H9 (cell line): Measurements from ENCODE around the gene SLC35B4. TPM values are rescaled to one million over a fixed set of nuclear protein-coding genes. Genes with fewer than 3 reads are reported as not detected.

ENCODE experiments used
- DNase-seq: peaks from one replicate; pipeline ENCODE4 v3.0.0-alpha.2; 2017
- H2AFZ ChIP-seq: one replicate; pipeline ENCODE4 v1.6.1; 2013; ENCODE audit warnings: mild to moderate bottlenecking, low read length, control low read depth, moderate library complexity
- H2AK5ac ChIP-seq: 2 replicates; pipeline ENCODE4 v1.6.1; 2013; ENCODE audit warnings: low read length, control low read depth, mixed read lengths; ENCODE audit not compliant: insufficient read length
- H2BK120ac ChIP-seq: one replicate; pipeline ENCODE4 v1.6.1; 2013; ENCODE audit warnings: low read depth, mild to moderate bottlenecking, low read length, control low read depth, inconsistent platforms; ENCODE audit not compliant: poor library complexity, severe bottlenecking
- H2BK12ac ChIP-seq: 2 replicates; pipeline ENCODE4 v1.6.1; 2013; ENCODE audit warnings: low read length, control low read depth, mixed read lengths, low read depth; ENCODE audit not compliant: insufficient read length
- H2BK15ac ChIP-seq: 2 replicates; pipeline ENCODE4 v1.6.1; 2013; ENCODE audit warnings: low read depth, low read length, control low read depth
- H2BK20ac ChIP-seq: one replicate; pipeline ENCODE4 v1.6.1; 2013; ENCODE audit warnings: low read depth, mild to moderate bottlenecking, low read length, control low read depth, inconsistent platforms; ENCODE audit not compliant: poor library complexity, severe bottlenecking
- H2BK5ac ChIP-seq: 2 replicates; pipeline ENCODE4 v1.6.1; 2013; ENCODE audit warnings: low read length, control low read depth, mixed read lengths; ENCODE audit not compliant: insufficient read length
- H3K14ac ChIP-seq: 2 replicates; pipeline ENCODE4 v1.6.1; 2013; ENCODE audit warnings: low read length, control low read depth; ENCODE audit not compliant: insufficient read depth
- H3K18ac ChIP-seq: 2 replicates; pipeline ENCODE4 v1.6.1; 2013; ENCODE audit warnings: low read depth, mild to moderate bottlenecking, mixed read lengths, low read length, control low read depth; ENCODE audit not compliant: insufficient read length
- H3K23ac ChIP-seq: 2 replicates; pipeline ENCODE4 v1.6.1; 2013; ENCODE audit warnings: low read length, control low read depth, mixed read lengths, low read depth; ENCODE audit not compliant: insufficient read length
- H3K23me2 ChIP-seq: 2 replicates; pipeline ENCODE4 v1.6.1; 2013; ENCODE audit warnings: low read depth, mild to moderate bottlenecking, mixed read lengths, low read length, control low read depth; ENCODE audit not compliant: insufficient read length, poor library complexity, severe bottlenecking
- H3K27ac ChIP-seq: 2 replicates; pipeline ENCODE4 v1.5.1; 2013; ENCODE audit warnings: low read length, control low read depth, mixed read lengths, low read depth; ENCODE audit not compliant: insufficient read length
- H3K27me3 ChIP-seq: 2 replicates; pipeline ENCODE4 v1.6.1; 2013; ENCODE audit warnings: low read length, control low read depth, inconsistent platforms; ENCODE audit not compliant: insufficient read depth
- H3K4ac ChIP-seq: 2 replicates; pipeline ENCODE4 v1.6.1; 2013; ENCODE audit warnings: low read depth, mild to moderate bottlenecking, control low read depth, inconsistent platforms, low read length, moderate library complexity
- H3K4me1 ChIP-seq: 2 replicates; pipeline ENCODE4 v1.6.1; 2013; ENCODE audit warnings: low read length, control low read depth, inconsistent platforms; ENCODE audit not compliant: insufficient read depth
- H3K4me2 ChIP-seq: 2 replicates; pipeline ENCODE4 v1.6.1; 2013; ENCODE audit warnings: low read length, control low read depth, mixed read lengths; ENCODE audit not compliant: insufficient read length, insufficient read depth
- H3K56ac ChIP-seq: 2 replicates; pipeline ENCODE4 v1.6.1; 2013; ENCODE audit warnings: low read depth, mild to moderate bottlenecking, mixed read lengths, low read length, control low read depth; ENCODE audit not compliant: insufficient read length
- H3K79me1 ChIP-seq: 2 replicates; pipeline ENCODE4 v1.6.1; 2013; ENCODE audit warnings: low read depth, mild to moderate bottlenecking, moderate library complexity, low read length, control low read depth, inconsistent platforms; ENCODE audit not compliant: insufficient read depth, poor library complexity, severe bottlenecking
- H3K79me2 ChIP-seq: 2 replicates; pipeline ENCODE4 v1.6.1; 2013; ENCODE audit warnings: low read length, control low read depth, inconsistent platforms; ENCODE audit not compliant: insufficient read depth
- H3K9ac ChIP-seq: 2 replicates; pipeline ENCODE4 v1.6.1; 2013; ENCODE audit warnings: low read length, control low read depth, mixed read lengths; ENCODE audit not compliant: insufficient read length; ENCODE audit errors: extremely low read depth
- H3K9me3 ChIP-seq: one replicate; pipeline ENCODE4 v1.6.1; 2013; ENCODE audit warnings: low read depth, low read length, inconsistent platforms; ENCODE audit not compliant: control insufficient read depth
- H3T11ph ChIP-seq: one replicate; pipeline ENCODE4 v1.6.1; 2013; ENCODE audit warnings: mild to moderate bottlenecking, low read length, control low read depth, inconsistent platforms
- H4K20me1 ChIP-seq: one replicate; pipeline ENCODE4 v1.6.1; 2013; ENCODE audit not compliant: control insufficient read depth, insufficient read length, insufficient read depth
- H4K5ac ChIP-seq: 2 replicates; pipeline ENCODE4 v1.6.1; 2013; ENCODE audit warnings: low read depth, mild to moderate bottlenecking, mixed read lengths, low read length, control low read depth; ENCODE audit not compliant: insufficient read length
- H4K8ac ChIP-seq: replicated peaks from 2 replicates; pipeline ENCODE4 v1.6.1; 2013; ENCODE audit warnings: low read length, control low read depth, mixed read lengths, low read depth; ENCODE audit not compliant: insufficient read length
- H4K91ac ChIP-seq: 2 replicates; pipeline ENCODE4 v1.6.1; 2013; ENCODE audit warnings: low read depth, mild to moderate bottlenecking, moderate library complexity, mixed read lengths, low read length, control low read depth; ENCODE audit not compliant: insufficient read length
- H3K27ac Mint-ChIP-seq, 3 experiments: 2 replicates in 2 of 3; 3 replicates in 1 of 3; pipeline ENCODE4 v1.8.0; 2020 to 2021; ENCODE audit warnings: mixed read lengths in 3 of 3, mild to moderate bottlenecking in 1 of 3, moderate library complexity in 1 of 3
- H3K27me3 Mint-ChIP-seq: 2 replicates; pipeline ENCODE4 v1.8.0; 2021; ENCODE audit warnings: low read depth, mild to moderate bottlenecking, moderate library complexity, mixed read lengths
- H3K36me3 Mint-ChIP-seq, 3 experiments: 2 replicates in 2 of 3; 3 replicates in 1 of 3; pipeline ENCODE4 v1.8.0; 2020 to 2021; ENCODE audit warnings: low read depth in 3 of 3, mixed read lengths in 3 of 3; ENCODE audit not compliant: insufficient read depth in 1 of 3
- H3K4me1 Mint-ChIP-seq, 2 experiments: 2 replicates each; pipeline ENCODE4 v1.8.0; 2020; ENCODE audit warnings: mixed read lengths in 2 of 2
- H3K4me3 Mint-ChIP-seq, 2 experiments: 2 replicates in 1 of 2; 3 replicates in 1 of 2; pipeline ENCODE4 v1.8.0; 2020 to 2021; ENCODE audit warnings: mild to moderate bottlenecking in 2 of 2, mixed read lengths in 2 of 2, moderate library complexity in 1 of 2
- H3K9me3 Mint-ChIP-seq, 2 experiments: 2 replicates in 1 of 2; 3 replicates in 1 of 2; pipeline ENCODE4 v1.8.0; 2020; ENCODE audit warnings: mild to moderate bottlenecking in 2 of 2, mixed read lengths in 2 of 2, moderate library complexity in 1 of 2
- CTCF ChIP-seq: fragments of 200-600 bp; sonication (generic); conservative IDR thresholded peaks from 3 replicates; pipeline ENCODE4 v1.8.0; 2021; ENCODE audit warnings: antibody characterized with exemption, mild to moderate bottlenecking
- WGBS: extraction: QIAGEN DNeasy Blood & Tissue Kit; methylation state at CpG from one replicate; pipeline ENCODE4 v1.1.7; 2013; ENCODE audit warnings: missing lambda C conversion rate, low lambda C conversion rate, mixed read lengths; ENCODE audit not compliant: insufficient read length; ENCODE audit errors: extremely low coverage; 5-methylcytosine and 5-hydroxymethylcytosine counted together
- total RNA-seq: library from RNA; stranded (reverse); gene quantifications from 2 replicates; pipeline ENCODE4 v1.2.1, GENCODE V29; 2021

The SLC35B4 gene
- total RNA-seq, 1 experiment from 2014 or later: 33.4 TPM

- Histone ChIP-seq H3K9ac (no peak overlapping the region), H2BK20ac (no peak overlapping the region), H3K4ac (no peak overlapping the region), H3K4me2 (no peak overlapping the region), H2AFZ (no peak overlapping the region), H3K23ac (no peak overlapping the region), H4K8ac (no peak overlapping the region), H3K4me1 (no peaks in the 10 kb centered on the region), H4K20me1 (no peaks in the 10 kb centered on the region), H3K27me3 (no peaks in the 10 kb centered on the region), H3K14ac (no peak overlapping the region), H2AK5ac (no peak overlapping the region), H3K79me2 (no peaks in the 10 kb centered on the region), H3K9me3 (no peaks in the 10 kb centered on the region), H4K5ac (no peak overlapping the region), H4K91ac (no peak overlapping the region), H2BK5ac (no peak overlapping the region), H3K79me1 (no peaks in the 10 kb centered on the region), H2BK120ac (no peak overlapping the region), H3K56ac (no peak overlapping the region), H3K23me2 (no peaks in the 10 kb centered on the region), H3K27ac (no peak overlapping the region), H2BK12ac (no peak overlapping the region), H2BK15ac (no peak overlapping the region), H3T11ph (no peak overlapping the region), H3K18ac (no peak overlapping the region)
- DNase-seq: no peak
- WGBS: no CpG with 5 or more reads among the region's 7 CpGs
- Mint-ChIP-seq H3K27ac (no peak overlapping the region), H3K9me3 (no peaks in the 10 kb centered on the region), H3K4me1 (peaks cover 9 to 11% of the 10 kb centered on the region in 2 experiments; a peak in 3 of 4 replicates), H3K36me3 (peaks cover 6 to 10% (median 6%) of the 10 kb centered on the region in 3 experiments; a peak in 6 of 7 replicates), H3K27me3 (no peaks in the 10 kb centered on the region), H3K4me3 (no peak overlapping the region)
- TF ChIP-seq CTCF: no peak
Observed at GRCh38 chr7:134289423-134289822, 27.3 kb downstream of the SLC35B4 start.
